GM20431 (cell line): ENCODE measurements around the gene WDR54.
"Not testable (repeated sequence)": the region's sequence is repeated elsewhere in the genome, so short reads cannot be mapped to it uniquely, and the experiment has no call there.

Experiments used
- in situ Hi-C: fragments of 300-500 bp; cut with MseI, MboI; formaldehyde crosslinking; loops from one replicate; pipeline ENCODE4 v1.15.0; 2020; ENCODE audit warnings: low sequenced_read_pairs; ENCODE audit not compliant: unreplicated experiment

Gene WDR54

GRCh38 chr2:74426181-74426758, 4.7 kb downstream of the WDR54 start:
- in situ Hi-C loops = no loop called here

GRCh38 chr2:74427551-74427950, 6.0 kb downstream of the WDR54 start:
- in situ Hi-C loops = no loop called here

GRCh38 chr2:74428675-74429074, 7.1 kb downstream of the WDR54 start:
- in situ Hi-C loops = no loop called here

- in situ Hi-C loops = no loop called here
These were observed 8.2 kb downstream of the WDR54 start for GRCh38 chr2:74429487-74430451.

GRCh38 chr2:74430502-74430901, 9.0 kb downstream of the WDR54 start:
- in situ Hi-C loops = no loop called here

- in situ Hi-C loops = no loop called here
These were observed 14.7 kb downstream of the WDR54 start for GRCh38 chr2:74436111-74436805.

GRCh38 chr2:74436848-74437695, 15.5 kb downstream of the WDR54 start:
- in situ Hi-C loops = no loop called here

GRCh38 chr2:74438248-74438647, 16.7 kb downstream of the WDR54 start:
- in situ Hi-C loops = no loop called here

- in situ Hi-C loops = no loop called here
These were observed 17.8 kb downstream of the WDR54 start for GRCh38 chr2:74439373-74439772.

GRCh38 chr2:74439803-74440377, 18.4 kb downstream of the WDR54 start:
- in situ Hi-C loops = no loop called here

- in situ Hi-C loops = no loop called here
These were observed 19.0 kb downstream of the WDR54 start for GRCh38 chr2:74440378-74441169.

- in situ Hi-C loops = no loop called here
These were observed 19.7 kb downstream of the WDR54 start for GRCh38 chr2:74441170-74441689.

- in situ Hi-C loops = no loop called here
These were observed 20.4 kb downstream of the WDR54 start, which contains the start of gene RTKN for GRCh38 chr2:74441690-74442482. Gene RTKN, minus strand, starts transcription at chr2:74441937. Its CDS starts 121 bp downstream, at chr2:74441816.

- in situ Hi-C loops = not testable (repeated sequence)
These were observed 21.2 kb downstream of the WDR54 start for GRCh38 chr2:74442483-74443297.

- in situ Hi-C loops = no loop called here
These were observed 23.2 kb downstream of the WDR54 start for GRCh38 chr2:74444498-74445318.
